SK-N-SH (cell line): Measurements from ENCODE around the gene DCUN1D2. TPM values are rescaled to one million over a fixed set of nuclear protein-coding genes. Genes with fewer than 3 reads are reported as not detected.

Source experiments
- CTCF ChIA-PET: fragments of 300-600, 350-600 bp; formaldehyde crosslinking; extraction: SDS; loops from one replicate; lab custom pipeline; 2021; lab: Yijun Ruan, JAX
- POLR2A ChIA-PET: fragments of 350-600 bp; sonication (Branson Sonifier 250); formaldehyde crosslinking; extraction: SDS; loops from one replicate; lab custom pipeline; 2020; ENCODE audit warnings: antibody characterized with exemption, inconsistent platforms; lab: Yijun Ruan, JAX
- DNase-seq: peaks from one replicate; pipeline ENCODE4 v3.0.0; 2012
- H2AFZ ChIP-seq: fragments of 200-600 bp; sonication (generic); 2 replicates; pipeline ENCODE4 v1.8.1; 2016; ENCODE audit warnings: antibody characterized with exemption, mild to moderate bottlenecking, low read depth
- H3F3A ChIP-seq: fragments of 200-600 bp; sonication (generic); replicated peaks from 2 replicates; pipeline ENCODE3; 2016; ENCODE audit warnings: antibody characterized with exemption, mild to moderate bottlenecking; ENCODE audit not compliant: insufficient read depth
- H3K27ac ChIP-seq, 2 experiments: fragments of 200-500 bp in 1 of 2; fragments of 200-600 bp in 1 of 2; sonication (Bioruptor generic) in 1 of 2; sonication (generic), shearing (Covaris generic) in 1 of 2; 2 replicates each; pipeline versions ENCODE4 v1.5.1 to v1.6.1; 2014 to 2016; ENCODE audit warnings: low read depth in 2 of 2, inconsistent platforms in 1 of 2, low read length in 1 of 2, mild to moderate bottlenecking in 1 of 2, mixed read lengths in 1 of 2
- H3K27me3 ChIP-seq: fragments of 200-600 bp; sonication (generic), shearing (Covaris generic); 2 replicates; pipeline ENCODE4 v1.6.1; 2016; ENCODE audit warnings: mixed run types; ENCODE audit not compliant: insufficient read depth
- H3K36me3 ChIP-seq, 2 experiments: fragments of 200-500 bp in 1 of 2; fragments of 200-600 bp in 1 of 2; sonication (Bioruptor generic) in 1 of 2; sonication (generic) in 1 of 2; replicated peaks in 1 of 2; 2 replicates each; pipeline versions ENCODE3 to v1.5.1; 2014 to 2016; ENCODE audit warnings: low read length in 1 of 2, mild to moderate bottlenecking in 1 of 2; ENCODE audit not compliant: insufficient read depth in 2 of 2, control insufficient read depth in 1 of 2
- H3K4me1 ChIP-seq, 2 experiments: fragments of 200-500 bp in 1 of 2; fragments of 200-600 bp in 1 of 2; sonication (Bioruptor generic) in 1 of 2; sonication (generic), shearing (Covaris generic) in 1 of 2; 2 replicates each; pipeline versions ENCODE4 v1.5.1 to v1.6.1; 2014 to 2016; ENCODE audit warnings: low read depth in 1 of 2, low read length in 1 of 2, mixed run types in 1 of 2; ENCODE audit not compliant: insufficient read depth in 2 of 2, control insufficient read depth in 1 of 2
- H3K4me2 ChIP-seq: fragments of 200-600 bp; sonication (generic), shearing (Covaris generic); 2 replicates; pipeline ENCODE4 v1.6.1; 2017; ENCODE audit warnings: mixed run types
- H3K4me3 ChIP-seq, 2 experiments: fragments of 200-500 bp in 1 of 2; fragments of 200-600 bp in 1 of 2; sonication (Bioruptor generic) in 1 of 2; sonication (generic), shearing (Covaris generic) in 1 of 2; 2 replicates each; pipeline versions ENCODE4 v1.5.1 to v1.8.1; 2014 to 2016; ENCODE audit warnings: low read depth in 2 of 2, inconsistent platforms in 1 of 2, low read length in 1 of 2, mild to moderate bottlenecking in 1 of 2, mixed read lengths in 1 of 2, moderate library complexity in 1 of 2
- H3K79me2 ChIP-seq: fragments of 200-600 bp; sonication (generic); 2 replicates; pipeline ENCODE4 v1.8.1; 2017; ENCODE audit warnings: mild to moderate bottlenecking; ENCODE audit not compliant: insufficient read depth
- H3K9ac ChIP-seq: fragments of 200-600 bp; sonication (generic); 2 replicates; pipeline ENCODE4 v1.6.1; 2017; ENCODE audit warnings: mixed run types
- H3K9me2 ChIP-seq: fragments of 200-600 bp; sonication (generic); 2 replicates; pipeline ENCODE4 v1.6.1; 2017; ENCODE audit warnings: mixed run types
- H3K9me3 ChIP-seq: fragments of 200-600 bp; sonication (generic); 2 replicates; pipeline ENCODE4 v1.6.1; 2017; ENCODE audit warnings: mixed run types, mild to moderate bottlenecking, moderate library complexity
- H4K20me1 ChIP-seq: fragments of 200-600 bp; sonication (generic); 2 replicates; pipeline ENCODE4 v1.6.1; 2017; ENCODE audit warnings: mild to moderate bottlenecking, mixed run types; ENCODE audit not compliant: insufficient read depth
- ELF1 ChIP-seq: IDR thresholded peaks from 2 replicates; pipeline ENCODE4 v1.4.0; 2012
- EP300 ChIP-seq, 2 experiments: IDR thresholded peaks; 2 replicates each; pipeline versions ENCODE4 v1.4.0 to v1.6.1; 2012; ENCODE audit warnings: borderline replicate concordance in 1 of 2, low read depth in 1 of 2, low read length in 1 of 2
- GATA2 ChIP-seq: sonication (generic); formaldehyde crosslinking; IDR thresholded peaks from 2 replicates; pipeline ENCODE4 v1.5.0; 2020; ENCODE audit warnings: mild to moderate bottlenecking, missing genetic modification reagents
- JUND ChIP-seq: IDR thresholded peaks from 2 replicates; pipeline ENCODE4 v1.4.0; 2012
- NFIC ChIP-seq: IDR thresholded peaks from 2 replicates; pipeline ENCODE4 v1.4.0; 2012; ENCODE audit warnings: borderline replicate concordance
- NRF1 ChIP-seq: IDR thresholded peaks from 2 replicates; pipeline ENCODE4 v1.6.1; 2012; ENCODE audit warnings: low read depth, mild to moderate bottlenecking, low read length
- POLR2AphosphoS5 ChIP-seq: IDR thresholded peaks from 2 replicates; pipeline ENCODE4 v1.6.1; 2012; ENCODE audit warnings: low read depth, low read length
- RCOR1 ChIP-seq: fragments of 150-350 bp; IDR thresholded peaks from 2 replicates; pipeline ENCODE4 v1.6.1; 2017; ENCODE audit warnings: antibody characterized with exemption, low read length
- RFX5 ChIP-seq: IDR thresholded peaks from 2 replicates; pipeline ENCODE4 v1.6.1; 2012; ENCODE audit warnings: mild to moderate bottlenecking, improper control_type of control experiment, low read length
- SMC3 ChIP-seq: IDR thresholded peaks from 2 replicates; pipeline ENCODE4 v1.6.1; 2012; ENCODE audit warnings: low read depth, low read length, improper control_type of control experiment
- TAF1 ChIP-seq: IDR thresholded peaks from 2 replicates; pipeline ENCODE4 v1.6.1; 2012; ENCODE audit warnings: low read depth, mild to moderate bottlenecking, low read length, moderate library complexity, borderline replicate concordance
- TCF12 ChIP-seq: IDR thresholded peaks from 2 replicates; pipeline ENCODE4 v1.4.0; 2012
- TEAD4 ChIP-seq: IDR thresholded peaks from 2 replicates; pipeline ENCODE4 v1.4.0; 2012; ENCODE audit warnings: mild to moderate bottlenecking, borderline replicate concordance; ENCODE audit not compliant: insufficient read depth
- YY1 ChIP-seq: IDR thresholded peaks from 2 replicates; pipeline ENCODE4 v1.4.0; 2012; ENCODE audit warnings: low read depth, mild to moderate bottlenecking
- WGBS: methylation state at CpG from one replicate; pipeline ENCODE4 v1.1.6; 2017; ENCODE audit warnings: low lambda C conversion rate; 5-methylcytosine and 5-hydroxymethylcytosine counted together
- polyA plus RNA-seq, 3 experiments: library from polyadenylated mRNA; depleted of rRNA; stranded (reverse); fragments of >200 nt; gene quantifications; 2 replicates each; pipeline ENCODE4 v1.2.3, GENCODE V29; 2012
- TF ChIP-seq, protein P1 (sequence below): IDR thresholded peaks from 2 replicates; pipeline ENCODE4 v1.4.0; 2012; ENCODE audit warnings: low read depth, borderline replicate concordance
- TF ChIP-seq, protein P2 (sequence below): IDR thresholded peaks from 2 replicates; pipeline ENCODE4 v1.6.1; 2012; ENCODE audit warnings: mild to moderate bottlenecking, low read depth, low read length, moderate library complexity

The DCUN1D2 gene
- polyA plus RNA-seq, 1 of the 3 experiments (the other 2 are of a cell fraction): 11.0 TPM

DNA sequence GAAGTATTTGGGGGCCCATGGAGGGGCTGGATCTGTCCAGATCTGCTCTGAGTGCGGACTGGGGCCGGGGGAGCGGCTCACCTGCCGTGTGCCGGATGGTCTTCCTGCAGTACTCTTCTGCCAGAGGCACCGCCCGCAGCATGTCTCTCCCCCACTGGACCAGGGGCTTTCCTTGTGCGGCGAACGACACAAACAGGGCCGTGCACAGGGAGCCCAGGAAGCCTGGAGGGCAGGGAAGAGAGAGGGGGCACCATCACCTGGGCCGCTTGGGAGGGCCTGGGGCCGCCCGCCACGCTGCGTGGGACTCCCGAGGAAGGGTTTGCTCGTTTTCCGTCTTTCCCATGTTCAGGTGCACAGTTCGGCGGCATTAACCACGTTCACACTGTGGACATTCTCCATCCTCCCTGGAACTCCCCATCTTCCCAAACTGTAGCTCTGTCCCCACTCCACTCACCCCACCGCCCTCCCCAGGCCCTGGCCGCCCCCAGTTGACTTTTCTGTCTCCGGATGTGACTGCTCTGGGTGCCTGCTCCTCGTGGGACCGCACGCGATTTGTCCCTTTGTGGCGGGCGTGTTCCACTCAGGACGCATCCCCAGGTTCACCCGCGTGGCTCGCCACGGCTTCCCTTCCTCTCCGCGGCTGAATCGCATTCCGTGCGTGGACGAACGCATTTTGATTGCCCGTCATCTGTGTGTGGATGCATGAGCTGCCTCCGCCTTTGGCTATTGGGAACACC, 61.5 kb downstream of the DCUN1D2 start:
- WGBS: 95% methylated on average over 32 of the region's 45 CpGs
- Histone ChIP-seq H3K9ac (no peak overlapping the region), H2AFZ (no peak overlapping the region), H3K4me3 (no peak overlapping the region), H3K27ac (no peak overlapping the region), H3K27me3 (no peaks in the 10 kb centered on the region), H3F3A (no peaks in the 10 kb centered on the region), H3K79me2 (no peaks in the 10 kb centered on the region), H3K9me2 (no peaks in the 10 kb centered on the region), H4K20me1 (no peaks in the 10 kb centered on the region), H3K4me1 (no peaks in the 10 kb centered on the region), H3K4me2 (no peak overlapping the region), H3K36me3 (no peaks in the 10 kb centered on the region), H3K9me3 (no peaks in the 10 kb centered on the region)
- ChIA-PET POLR2A (interaction anchor here (0.5 kb wide), 2 partner anchors 11 to 56 kb away, joined by 3 to 4 read pairs; no protein-coding TSS in a partner anchor), CTCF (interaction anchor here (0.5 to 0.7 kb wide), 2 partner anchors 49 to 133 kb away, joined by 3 read pairs; no protein-coding TSS in a partner anchor)
- TF ChIP-seq EP300 (IDR thresholded peaks at IDR 0.05; ENCODE audit: borderline replicate concordance in 1 of 2, low read depth in 1 of 2, low read length in 1 of 2) (no peak), TEAD4 (no peak), JUND (no peak), NRF1 (no peak)
- DNase-seq: no peak

DNA sequence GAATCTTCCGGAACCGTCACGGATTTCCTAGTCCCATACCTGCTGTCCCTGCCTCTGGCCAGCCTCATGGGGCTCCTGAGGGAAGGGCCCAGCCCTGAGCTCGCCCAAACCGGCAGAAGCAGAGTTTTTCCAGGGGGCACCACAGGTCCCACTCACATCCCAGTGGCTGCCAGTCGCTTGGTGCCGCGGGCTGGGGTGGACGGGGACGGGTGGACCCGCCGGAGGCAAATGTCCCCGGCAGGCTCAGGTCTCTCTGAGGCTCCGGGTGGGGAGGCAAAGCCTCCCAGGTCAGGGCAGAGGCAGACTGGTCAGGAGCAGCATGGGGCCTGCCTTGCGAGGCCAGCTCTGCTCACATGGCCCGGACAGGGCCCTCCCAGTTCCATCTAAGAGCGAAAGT, 62.0 kb downstream of the DCUN1D2 start:
- Histone ChIP-seq H3K9me3 (no peaks in the 10 kb centered on the region), H3K9me2 (no peaks in the 10 kb centered on the region), H4K20me1 (no peaks in the 10 kb centered on the region), H3K36me3 (no peaks in the 10 kb centered on the region), H3K27ac (no peak overlapping the region), H3K4me1 (no peaks in the 10 kb centered on the region; a peak in 1 of 4 replicates), H3K4me3 (no peak overlapping the region), H3F3A (no peaks in the 10 kb centered on the region), H3K79me2 (no peaks in the 10 kb centered on the region), H3K4me2 (no peak overlapping the region), H2AFZ (no peak overlapping the region), H3K9ac (no peak overlapping the region), H3K27me3 (no peaks in the 10 kb centered on the region)
- POLR2A ChIA-PET: interaction anchor here (0.5 to 0.7 kb wide), 2 partner anchors 12 to 201 kb away, joined by 3 read pairs; no protein-coding TSS in a partner anchor
- TF ChIP-seq, protein P1, sequence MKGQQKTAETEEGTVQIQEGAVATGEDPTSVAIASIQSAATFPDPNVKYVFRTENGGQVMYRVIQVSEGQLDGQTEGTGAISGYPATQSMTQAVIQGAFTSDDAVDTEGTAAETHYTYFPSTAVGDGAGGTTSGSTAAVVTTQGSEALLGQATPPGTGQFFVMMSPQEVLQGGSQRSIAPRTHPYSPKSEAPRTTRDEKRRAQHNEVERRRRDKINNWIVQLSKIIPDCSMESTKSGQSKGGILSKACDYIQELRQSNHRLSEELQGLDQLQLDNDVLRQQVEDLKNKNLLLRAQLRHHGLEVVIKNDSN: no peak
- no peak for TF ChIP-seq NFIC
- TF ChIP-seq ELF1: no peak
- TF ChIP-seq SMC3: no peak
- no peak for TF ChIP-seq TCF12
- TF ChIP-seq GATA2 (CRISPR knock-in tag): no peak
- no peak for TF ChIP-seq YY1
- TF ChIP-seq JUND: no peak
- TF ChIP-seq RFX5: no peak
- no peak for TF ChIP-seq RCOR1
- TF ChIP-seq TAF1: no peak
- TF ChIP-seq, protein P2, sequence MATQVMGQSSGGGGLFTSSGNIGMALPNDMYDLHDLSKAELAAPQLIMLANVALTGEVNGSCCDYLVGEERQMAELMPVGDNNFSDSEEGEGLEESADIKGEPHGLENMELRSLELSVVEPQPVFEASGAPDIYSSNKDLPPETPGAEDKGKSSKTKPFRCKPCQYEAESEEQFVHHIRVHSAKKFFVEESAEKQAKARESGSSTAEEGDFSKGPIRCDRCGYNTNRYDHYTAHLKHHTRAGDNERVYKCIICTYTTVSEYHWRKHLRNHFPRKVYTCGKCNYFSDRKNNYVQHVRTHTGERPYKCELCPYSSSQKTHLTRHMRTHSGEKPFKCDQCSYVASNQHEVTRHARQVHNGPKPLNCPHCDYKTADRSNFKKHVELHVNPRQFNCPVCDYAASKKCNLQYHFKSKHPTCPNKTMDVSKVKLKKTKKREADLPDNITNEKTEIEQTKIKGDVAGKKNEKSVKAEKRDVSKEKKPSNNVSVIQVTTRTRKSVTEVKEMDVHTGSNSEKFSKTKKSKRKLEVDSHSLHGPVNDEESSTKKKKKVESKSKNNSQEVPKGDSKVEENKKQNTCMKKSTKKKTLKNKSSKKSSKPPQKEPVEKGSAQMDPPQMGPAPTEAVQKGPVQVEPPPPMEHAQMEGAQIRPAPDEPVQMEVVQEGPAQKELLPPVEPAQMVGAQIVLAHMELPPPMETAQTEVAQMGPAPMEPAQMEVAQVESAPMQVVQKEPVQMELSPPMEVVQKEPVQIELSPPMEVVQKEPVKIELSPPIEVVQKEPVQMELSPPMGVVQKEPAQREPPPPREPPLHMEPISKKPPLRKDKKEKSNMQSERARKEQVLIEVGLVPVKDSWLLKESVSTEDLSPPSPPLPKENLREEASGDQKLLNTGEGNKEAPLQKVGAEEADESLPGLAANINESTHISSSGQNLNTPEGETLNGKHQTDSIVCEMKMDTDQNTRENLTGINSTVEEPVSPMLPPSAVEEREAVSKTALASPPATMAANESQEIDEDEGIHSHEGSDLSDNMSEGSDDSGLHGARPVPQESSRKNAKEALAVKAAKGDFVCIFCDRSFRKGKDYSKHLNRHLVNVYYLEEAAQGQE: no peak
- no peak for TF ChIP-seq NRF1
- no peak for TF ChIP-seq POLR2AphosphoS5
- DNase-seq: no peak
- 100% methylated on average over 3 of the region's 17 CpGs for WGBS
- CTCF ChIA-PET: interaction anchor here (0.5 kb wide), 1 partner anchor 49 kb away, joined by 3 read pairs; no protein-coding TSS in a partner anchor
